ENCODE data around the gene SP1.
"Not testable (repeated sequence)": the region's sequence is repeated elsewhere in the genome, so short reads cannot be mapped to it uniquely, and the experiment has no call there.

The SP1 gene

DNA sequence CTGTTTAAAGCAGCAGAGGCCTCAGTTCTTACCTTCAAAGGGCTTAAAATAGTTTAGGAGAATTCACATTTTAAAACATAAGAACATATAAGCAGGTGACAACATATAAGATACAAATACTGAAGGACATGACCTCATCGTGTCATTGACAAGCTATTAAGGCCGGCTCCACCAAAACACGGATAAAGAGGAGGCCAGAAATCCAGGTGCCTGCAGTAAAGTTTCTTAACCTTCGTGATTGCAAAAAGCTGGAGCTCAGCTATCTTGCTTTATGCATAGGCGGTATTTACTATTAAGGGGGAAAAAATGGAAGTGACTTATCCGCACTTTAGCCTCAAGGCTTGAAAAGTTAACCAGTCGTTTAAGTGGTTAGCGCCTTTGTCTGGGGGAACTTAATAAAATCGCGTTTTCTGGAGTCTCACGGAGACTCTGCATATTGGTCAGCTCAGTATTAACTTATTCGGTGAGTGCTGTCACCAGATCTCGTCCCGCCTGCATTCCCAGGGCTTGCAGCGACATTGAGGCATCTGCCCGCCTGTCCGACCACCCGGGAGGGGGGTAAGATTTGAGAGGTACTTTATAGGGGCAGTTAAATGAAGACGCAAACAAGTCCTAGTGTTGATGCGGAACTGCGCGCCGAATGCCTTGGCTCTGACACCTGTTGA, 1.1 kb upstream of the SP1 start:
- H3K4me3 ChIP-seq (replicated peaks; ENCODE audit: low read depth, low read length): peak overlapping the region; percentile 51
- DNase-seq (ENCODE audit: extremely low read depth, low read depth): no peak

DNA sequence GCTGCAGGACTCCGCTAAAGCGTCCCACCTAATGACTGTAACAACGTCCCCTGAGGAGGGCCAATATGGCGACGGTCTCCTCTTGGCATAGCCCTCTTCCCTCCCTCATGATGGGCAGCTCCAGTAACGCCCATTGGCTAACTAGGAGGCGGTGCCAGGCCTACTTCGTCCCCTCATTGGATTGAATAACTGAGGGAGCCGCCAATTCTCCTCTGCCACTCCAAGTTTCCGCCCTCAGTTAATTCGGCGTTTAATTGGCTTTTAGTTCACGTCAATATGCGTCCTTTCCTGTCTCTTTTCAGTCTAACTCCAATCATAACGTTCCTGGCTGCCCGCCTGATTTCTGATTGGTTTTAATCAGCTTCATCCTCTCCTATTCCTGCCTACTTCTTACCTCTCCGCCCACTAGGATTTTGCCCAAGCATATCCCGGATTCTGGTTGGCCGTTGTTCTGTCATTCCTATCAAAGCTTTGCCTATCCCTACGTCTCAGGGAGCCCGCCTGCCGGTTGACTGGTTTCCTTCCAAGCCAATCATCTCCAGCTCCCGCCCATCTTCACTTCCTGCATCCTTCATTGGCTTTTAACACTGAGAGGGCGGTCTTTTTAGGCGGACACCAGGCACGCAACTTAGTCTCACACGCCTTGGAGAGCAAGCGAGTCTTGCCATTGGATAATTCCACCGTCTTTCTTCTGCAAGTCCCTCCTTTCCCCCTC, 430 bp upstream of the SP1 start:
- TF ChIP-seq, protein P1, sequence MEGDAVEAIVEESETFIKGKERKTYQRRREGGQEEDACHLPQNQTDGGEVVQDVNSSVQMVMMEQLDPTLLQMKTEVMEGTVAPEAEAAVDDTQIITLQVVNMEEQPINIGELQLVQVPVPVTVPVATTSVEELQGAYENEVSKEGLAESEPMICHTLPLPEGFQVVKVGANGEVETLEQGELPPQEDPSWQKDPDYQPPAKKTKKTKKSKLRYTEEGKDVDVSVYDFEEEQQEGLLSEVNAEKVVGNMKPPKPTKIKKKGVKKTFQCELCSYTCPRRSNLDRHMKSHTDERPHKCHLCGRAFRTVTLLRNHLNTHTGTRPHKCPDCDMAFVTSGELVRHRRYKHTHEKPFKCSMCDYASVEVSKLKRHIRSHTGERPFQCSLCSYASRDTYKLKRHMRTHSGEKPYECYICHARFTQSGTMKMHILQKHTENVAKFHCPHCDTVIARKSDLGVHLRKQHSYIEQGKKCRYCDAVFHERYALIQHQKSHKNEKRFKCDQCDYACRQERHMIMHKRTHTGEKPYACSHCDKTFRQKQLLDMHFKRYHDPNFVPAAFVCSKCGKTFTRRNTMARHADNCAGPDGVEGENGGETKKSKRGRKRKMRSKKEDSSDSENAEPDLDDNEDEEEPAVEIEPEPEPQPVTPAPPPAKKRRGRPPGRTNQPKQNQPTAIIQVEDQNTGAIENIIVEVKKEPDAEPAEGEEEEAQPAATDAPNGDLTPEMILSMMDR (IDR thresholded peaks at IDR 0.05; ENCODE audit: low read depth, low read length, missing control alignments): no peak
- DNase-seq (ENCODE audit: extremely low read depth, low read depth): peak; percentile 100
- peak overlapping the region; percentile 53 for H3K4me3 ChIP-seq (replicated peaks; ENCODE audit: low read depth, low read length)

More for the DNA sequence above, 1.1 kb upstream of the SP1 start:
- TF ChIP-seq, protein P1 (IDR thresholded peaks at IDR 0.05; ENCODE audit: low read depth, low read length, missing control alignments): no peak

DNA sequence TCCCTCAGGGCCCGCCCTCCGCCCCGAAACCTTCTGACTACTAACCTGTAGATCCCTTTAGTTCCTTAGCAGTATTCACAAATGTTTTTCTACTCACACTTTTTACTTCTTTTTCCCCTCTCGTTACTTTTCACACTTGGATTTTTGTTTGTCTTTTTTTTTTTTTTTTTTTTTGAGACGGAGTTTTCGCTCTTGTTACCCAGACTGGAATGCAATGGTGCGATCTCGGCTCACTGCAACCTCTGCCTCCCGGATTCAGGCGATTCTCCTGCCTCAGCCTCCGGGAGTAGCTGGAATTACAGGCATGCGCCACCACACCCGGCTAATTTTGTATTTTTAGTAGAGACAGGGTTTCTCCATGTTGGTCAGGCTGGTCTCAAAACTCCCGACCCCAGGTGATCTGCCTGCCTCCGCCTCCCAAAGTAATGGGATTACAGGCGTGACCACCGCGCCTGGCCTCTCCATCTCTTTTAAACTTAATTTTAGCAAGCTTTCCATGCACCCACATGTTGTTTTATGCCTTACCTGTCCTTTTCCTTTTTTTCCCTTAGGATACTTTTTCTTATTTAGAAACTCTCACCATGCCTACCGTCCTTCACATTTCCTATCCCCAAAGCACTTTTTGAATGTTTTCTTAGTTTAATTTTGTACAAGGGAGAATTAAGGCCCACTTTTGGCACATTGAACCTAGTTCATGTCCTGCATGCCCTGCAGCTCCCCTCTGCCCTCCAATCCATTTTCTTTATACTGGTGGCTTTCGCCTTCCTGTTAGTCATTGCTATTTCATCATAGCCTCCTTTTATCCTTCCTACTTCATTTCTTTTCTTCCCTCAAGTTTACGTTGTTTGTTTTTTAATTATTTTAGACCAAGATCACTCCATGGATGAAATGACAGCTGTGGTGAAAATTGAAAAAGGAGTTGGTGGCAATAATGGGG, 1.1 kb downstream of the SP1 start:
- H3K4me3 ChIP-seq (replicated peaks; ENCODE audit: low read depth, low read length): peak overlapping the region; percentile 53
- no peak for DNase-seq (ENCODE audit: extremely low read depth, low read depth)
- TF ChIP-seq, protein P1 (IDR thresholded peaks at IDR 0.05; ENCODE audit: low read depth, low read length, missing control alignments): no peak

DNA sequence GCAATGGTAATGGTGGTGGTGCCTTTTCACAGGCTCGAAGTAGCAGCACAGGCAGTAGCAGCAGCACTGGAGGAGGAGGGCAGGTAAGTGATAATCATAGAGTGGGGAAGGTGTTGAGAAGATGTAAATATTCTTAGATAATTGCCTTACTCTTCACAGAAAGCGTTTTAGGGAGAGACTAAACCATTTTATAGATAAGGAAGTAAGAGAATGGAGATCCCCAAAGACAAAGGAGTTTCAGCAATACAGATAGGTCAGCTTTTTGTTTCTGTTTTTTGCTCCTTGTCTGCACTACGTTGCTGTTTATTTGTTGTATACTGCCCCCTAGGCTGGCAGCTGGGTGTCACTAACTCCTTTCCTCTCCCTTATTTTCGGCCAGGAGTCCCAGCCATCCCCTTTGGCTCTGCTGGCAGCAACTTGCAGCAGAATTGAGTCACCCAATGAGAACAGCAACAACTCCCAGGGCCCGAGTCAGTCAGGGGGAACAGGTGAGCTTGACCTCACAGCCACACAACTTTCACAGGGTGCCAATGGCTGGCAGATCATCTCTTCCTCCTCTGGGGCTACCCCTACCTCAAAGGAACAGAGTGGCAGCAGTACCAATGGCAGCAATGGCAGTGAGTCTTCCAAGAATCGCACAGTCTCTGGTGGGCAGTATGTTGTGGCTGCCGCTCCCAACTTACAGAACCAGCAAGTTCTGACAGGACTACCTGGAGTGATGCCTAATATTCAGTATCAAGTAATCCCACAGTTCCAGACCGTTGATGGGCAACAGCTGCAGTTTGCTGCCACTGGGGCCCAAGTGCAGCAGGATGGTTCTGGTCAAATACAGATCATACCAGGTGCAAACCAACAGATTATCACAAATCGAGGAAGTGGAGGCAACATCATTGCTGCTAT, 2.0 kb downstream of the SP1 start:
- TF ChIP-seq, protein P1 (IDR thresholded peaks at IDR 0.05; ENCODE audit: low read depth, low read length, missing control alignments): peak; percentile 51
- DNase-seq (ENCODE audit: extremely low read depth, low read depth): no peak
- peak overlapping the region; percentile 53 for H3K4me3 ChIP-seq (replicated peaks; ENCODE audit: low read depth, low read length)

DNA sequence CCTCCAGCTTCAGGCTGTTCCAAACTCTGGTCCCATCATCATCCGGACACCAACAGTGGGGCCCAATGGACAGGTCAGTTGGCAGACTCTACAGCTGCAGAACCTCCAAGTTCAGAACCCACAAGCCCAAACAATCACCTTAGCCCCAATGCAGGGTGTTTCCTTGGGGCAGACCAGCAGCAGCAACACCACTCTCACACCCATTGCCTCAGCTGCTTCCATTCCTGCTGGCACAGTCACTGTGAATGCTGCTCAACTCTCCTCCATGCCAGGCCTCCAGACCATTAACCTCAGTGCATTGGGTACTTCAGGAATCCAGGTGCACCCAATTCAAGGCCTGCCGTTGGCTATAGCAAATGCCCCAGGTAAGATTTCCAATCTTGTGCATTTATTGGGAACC, 3.3 kb downstream of the SP1 start:
- DNase-seq (ENCODE audit: extremely low read depth, low read depth): no peak
- H3K4me3 ChIP-seq (replicated peaks; ENCODE audit: low read depth, low read length): peak overlapping the region; percentile 33
- TF ChIP-seq, protein P1 (IDR thresholded peaks at IDR 0.05; ENCODE audit: low read depth, low read length, missing control alignments): no peak

DNA sequence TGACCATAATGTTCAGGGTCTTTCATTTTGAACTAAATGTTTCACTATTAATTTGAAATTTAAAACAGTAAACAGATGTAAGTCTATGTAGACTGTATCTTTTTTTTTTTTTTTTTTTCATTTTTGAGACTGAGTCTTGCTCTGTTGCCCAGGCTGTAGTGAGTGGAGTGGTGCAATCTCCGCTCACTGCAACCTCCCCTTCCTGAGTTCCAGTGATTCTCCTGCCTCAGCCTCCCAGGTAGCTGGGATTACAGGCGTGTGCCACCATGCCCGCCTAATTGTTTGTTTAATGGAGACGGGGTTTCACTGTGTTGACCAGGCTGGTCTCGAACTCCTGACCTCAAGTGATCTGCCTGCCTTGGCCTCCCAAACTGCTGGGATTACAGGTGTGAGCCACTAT, 6.4 kb downstream of the SP1 start:
- not testable (repeated sequence) for DNase-seq (ENCODE audit: extremely low read depth, low read depth); H3K4me3 ChIP-seq (replicated peaks; ENCODE audit: low read depth, low read length)
